ENCODE data around the gene TMEM69.

The TMEM69 gene, protein sequence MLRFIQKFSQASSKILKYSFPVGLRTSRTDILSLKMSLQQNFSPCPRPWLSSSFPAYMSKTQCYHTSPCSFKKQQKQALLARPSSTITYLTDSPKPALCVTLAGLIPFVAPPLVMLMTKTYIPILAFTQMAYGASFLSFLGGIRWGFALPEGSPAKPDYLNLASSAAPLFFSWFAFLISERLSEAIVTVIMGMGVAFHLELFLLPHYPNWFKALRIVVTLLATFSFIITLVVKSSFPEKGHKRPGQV

GRCh38 chr1:45687754-45688740, at the start of gene TMEM69:
Gene TMEM69 (plus strand): TSS chr1:45688181. CDS start chr1:45691069, 2,888 bp downstream.
- H3K4me3 ChIP-seq (ENCODE audit: low read length in 2 of 2), result peak within 1 kb of the TSS; percentile 97 to 98
- H3K27ac ChIP-seq (ENCODE audit: low read depth in 2 of 2, low read length in 2 of 2), result peak within 1 kb of the TSS; percentile 100
- H3K36me3 ChIP-seq (ENCODE audit: control insufficient read depth in 2 of 2, insufficient read depth in 2 of 2, low read length in 2 of 2), result peaks cover 4 to 22% of the 10 kb centered on the region in 2 donors
- no peaks in the 10 kb centered on the region for H3K9me3 ChIP-seq (ENCODE audit: control insufficient read depth in 2 of 2, low read length in 2 of 2)
- H3K4me1 ChIP-seq (ENCODE audit: control insufficient read depth in 2 of 2, insufficient read depth in 2 of 2, low read length in 2 of 2), result peaks cover 18 to 20% of the 10 kb centered on the region in 2 donors
- H3K9ac ChIP-seq (ENCODE audit: low read depth in 1 of 2, low read length in 2 of 2), result peak within 1 kb of the TSS; percentile 99 to 100
- H3K27me3 ChIP-seq (ENCODE audit: control insufficient read depth in 2 of 2, insufficient read depth in 2 of 2, low read length in 2 of 2), result no peaks in the 10 kb centered on the region

GRCh38 chr1:45640293-45640692, 47.7 kb upstream of the TMEM69 start:
- H3K9ac ChIP-seq (ENCODE audit: low read depth in 1 of 2, low read length in 2 of 2), result no peak overlapping the region
- peaks cover 10 to 18% of the 10 kb centered on the region in 2 donors for H3K4me1 ChIP-seq (ENCODE audit: control insufficient read depth in 2 of 2, insufficient read depth in 2 of 2, low read length in 2 of 2)
- no peaks in the 10 kb centered on the region for H3K9me3 ChIP-seq (ENCODE audit: control insufficient read depth in 2 of 2, low read length in 2 of 2)
- no peak overlapping the region for H3K27ac ChIP-seq (ENCODE audit: low read depth in 2 of 2, low read length in 2 of 2)
- peaks cover 50 to 63% of the 10 kb centered on the region in 2 donors for H3K36me3 ChIP-seq (ENCODE audit: control insufficient read depth in 2 of 2, insufficient read depth in 2 of 2, low read length in 2 of 2)
- H3K27me3 ChIP-seq (ENCODE audit: control insufficient read depth in 2 of 2, insufficient read depth in 2 of 2, low read length in 2 of 2), result no peaks in the 10 kb centered on the region
- no peak overlapping the region for H3K4me3 ChIP-seq (ENCODE audit: low read length in 2 of 2)

DNA sequence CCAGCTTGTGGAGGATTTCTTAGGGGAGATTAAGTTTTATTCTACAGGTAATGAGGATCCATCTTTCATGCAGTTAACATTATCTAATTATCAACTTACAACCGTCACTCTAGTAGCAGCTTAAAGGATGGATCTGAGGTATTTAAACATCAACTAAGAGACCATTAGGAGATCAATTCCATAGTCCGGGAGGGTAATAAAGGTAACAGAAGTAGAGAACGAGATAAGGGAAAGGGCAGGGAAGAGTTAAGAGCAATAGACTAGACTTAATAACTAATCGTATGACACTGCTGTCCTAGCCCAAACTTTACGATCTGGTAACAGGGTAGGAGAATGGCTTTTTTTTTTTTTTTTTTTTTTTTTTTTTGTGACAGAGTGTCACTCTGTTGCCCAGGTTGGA, 44.7 kb upstream of the TMEM69 start:
- Histone ChIP-seq H3K9ac (ENCODE audit: low read depth in 1 of 2, low read length in 2 of 2) (peak overlapping the region in 1 of 2 donors; percentile 51), H3K4me3 (ENCODE audit: low read length in 2 of 2) (peak overlapping the region in 1 of 2 donors; percentile 32), H3K27ac (ENCODE audit: low read depth in 2 of 2, low read length in 2 of 2) (peak overlapping the region; percentile 78 to 85), H3K9me3 (ENCODE audit: control insufficient read depth in 2 of 2, low read length in 2 of 2) (no peaks in the 10 kb centered on the region), H3K36me3 (ENCODE audit: control insufficient read depth in 2 of 2, insufficient read depth in 2 of 2, low read length in 2 of 2) (peaks cover 27 to 50% of the 10 kb centered on the region in 2 donors), H3K27me3 (ENCODE audit: control insufficient read depth in 2 of 2, insufficient read depth in 2 of 2, low read length in 2 of 2) (no peaks in the 10 kb centered on the region), H3K4me1 (ENCODE audit: control insufficient read depth in 2 of 2, insufficient read depth in 2 of 2, low read length in 2 of 2) (peaks cover 10 to 28% of the 10 kb centered on the region in 2 donors)

DNA sequence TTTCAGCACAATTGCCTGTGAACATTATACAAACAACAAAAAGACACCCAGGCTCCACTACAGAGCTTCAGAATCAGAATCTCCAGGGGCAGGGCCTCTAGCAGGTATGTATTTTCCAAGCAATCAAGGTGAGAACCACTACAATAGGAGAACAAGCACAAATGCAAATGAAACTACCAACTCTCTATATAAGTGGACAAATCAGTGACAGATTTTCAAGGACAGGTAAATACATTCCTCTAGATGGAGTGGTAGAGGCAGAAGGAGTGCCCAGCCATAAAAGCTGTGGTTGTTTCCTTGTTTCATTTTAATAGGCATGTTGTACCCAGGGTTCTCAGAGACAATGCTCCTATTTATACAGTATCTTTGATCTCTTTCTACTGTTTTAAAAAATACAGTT, 44.0 kb upstream of the TMEM69 start:
- H3K36me3 ChIP-seq (ENCODE audit: control insufficient read depth in 2 of 2, insufficient read depth in 2 of 2, low read length in 2 of 2), result peaks cover 23 to 46% of the 10 kb centered on the region in 2 donors
- H3K4me1 ChIP-seq (ENCODE audit: control insufficient read depth in 2 of 2, insufficient read depth in 2 of 2, low read length in 2 of 2), result peaks cover 10 to 28% of the 10 kb centered on the region in 2 donors
- no peaks in the 10 kb centered on the region for H3K9me3 ChIP-seq (ENCODE audit: control insufficient read depth in 2 of 2, low read length in 2 of 2)
- peak overlapping the region; percentile 78 to 85 for H3K27ac ChIP-seq (ENCODE audit: low read depth in 2 of 2, low read length in 2 of 2)
- no peak overlapping the region for H3K4me3 ChIP-seq (ENCODE audit: low read length in 2 of 2)
- no peaks in the 10 kb centered on the region for H3K27me3 ChIP-seq (ENCODE audit: control insufficient read depth in 2 of 2, insufficient read depth in 2 of 2, low read length in 2 of 2)
- peak overlapping the region in 1 of 2 donors; percentile 51 for H3K9ac ChIP-seq (ENCODE audit: low read depth in 1 of 2, low read length in 2 of 2)

DNA sequence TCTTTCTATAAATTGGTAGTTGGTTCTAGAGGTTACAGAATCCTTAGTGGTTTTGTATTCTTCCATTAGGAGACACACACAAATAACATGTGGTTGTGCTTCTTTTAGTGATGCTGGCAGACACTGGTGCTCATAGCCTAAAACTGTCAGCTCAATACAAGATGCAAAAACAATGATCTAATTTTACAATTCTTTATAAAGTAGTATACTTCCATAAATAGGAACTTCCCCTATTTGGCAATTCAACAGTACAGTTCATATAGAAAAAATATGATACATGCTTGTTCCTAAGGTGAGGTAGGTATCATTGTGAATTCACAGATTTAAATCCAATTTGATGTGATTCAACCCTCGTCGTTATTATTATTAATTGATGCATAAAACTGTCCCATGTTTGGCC, 43.3 kb upstream of the TMEM69 start:
- Histone ChIP-seq H3K36me3 (ENCODE audit: control insufficient read depth in 2 of 2, insufficient read depth in 2 of 2, low read length in 2 of 2) (peaks cover 21 to 47% of the 10 kb centered on the region in 2 donors), H3K9me3 (ENCODE audit: control insufficient read depth in 2 of 2, low read length in 2 of 2) (no peaks in the 10 kb centered on the region), H3K27me3 (ENCODE audit: control insufficient read depth in 2 of 2, insufficient read depth in 2 of 2, low read length in 2 of 2) (no peaks in the 10 kb centered on the region), H3K4me1 (ENCODE audit: control insufficient read depth in 2 of 2, insufficient read depth in 2 of 2, low read length in 2 of 2) (peaks cover 10 to 28% of the 10 kb centered on the region in 2 donors), H3K27ac (ENCODE audit: low read depth in 2 of 2, low read length in 2 of 2) (peak overlapping the region; percentile 67 to 80), H3K4me3 (ENCODE audit: low read length in 2 of 2) (no peak overlapping the region), H3K9ac (ENCODE audit: low read depth in 1 of 2, low read length in 2 of 2) (no peak overlapping the region)

GRCh38 chr1:45647248-45648021, 40.5 kb upstream of the TMEM69 start:
- Histone ChIP-seq H3K4me3 (ENCODE audit: low read length in 2 of 2) (no peak overlapping the region), H3K36me3 (ENCODE audit: control insufficient read depth in 2 of 2, insufficient read depth in 2 of 2, low read length in 2 of 2) (peaks cover 25 to 51% of the 10 kb centered on the region in 2 donors), H3K4me1 (ENCODE audit: control insufficient read depth in 2 of 2, insufficient read depth in 2 of 2, low read length in 2 of 2) (peaks cover 10 to 28% of the 10 kb centered on the region in 2 donors), H3K27me3 (ENCODE audit: control insufficient read depth in 2 of 2, insufficient read depth in 2 of 2, low read length in 2 of 2) (no peaks in the 10 kb centered on the region), H3K9me3 (ENCODE audit: control insufficient read depth in 2 of 2, low read length in 2 of 2) (no peaks in the 10 kb centered on the region), H3K27ac (ENCODE audit: low read depth in 2 of 2, low read length in 2 of 2) (peak overlapping the region; percentile 34 to 45), H3K9ac (ENCODE audit: low read depth in 1 of 2, low read length in 2 of 2) (peak overlapping the region in 1 of 2 donors; percentile 50)

- peaks cover 74 to 87% of the 10 kb centered on the region in 2 donors for H3K36me3 ChIP-seq (ENCODE audit: control insufficient read depth in 2 of 2, insufficient read depth in 2 of 2, low read length in 2 of 2)
- no peak overlapping the region for H3K4me3 ChIP-seq (ENCODE audit: low read length in 2 of 2)
- H3K9ac ChIP-seq (ENCODE audit: low read depth in 1 of 2, low read length in 2 of 2), result no peak overlapping the region
- H3K27ac ChIP-seq (ENCODE audit: low read depth in 2 of 2, low read length in 2 of 2), result no peak overlapping the region
- H3K4me1 ChIP-seq (ENCODE audit: control insufficient read depth in 2 of 2, insufficient read depth in 2 of 2, low read length in 2 of 2), result peaks cover 6 to 16% of the 10 kb centered on the region in 2 donors
- H3K27me3 ChIP-seq (ENCODE audit: control insufficient read depth in 2 of 2, insufficient read depth in 2 of 2, low read length in 2 of 2), result no peaks in the 10 kb centered on the region
- no peaks in the 10 kb centered on the region for H3K9me3 ChIP-seq (ENCODE audit: control insufficient read depth in 2 of 2, low read length in 2 of 2)
Measured at GRCh38 chr1:45654540-45655280, 33.3 kb upstream of the TMEM69 start.

DNA sequence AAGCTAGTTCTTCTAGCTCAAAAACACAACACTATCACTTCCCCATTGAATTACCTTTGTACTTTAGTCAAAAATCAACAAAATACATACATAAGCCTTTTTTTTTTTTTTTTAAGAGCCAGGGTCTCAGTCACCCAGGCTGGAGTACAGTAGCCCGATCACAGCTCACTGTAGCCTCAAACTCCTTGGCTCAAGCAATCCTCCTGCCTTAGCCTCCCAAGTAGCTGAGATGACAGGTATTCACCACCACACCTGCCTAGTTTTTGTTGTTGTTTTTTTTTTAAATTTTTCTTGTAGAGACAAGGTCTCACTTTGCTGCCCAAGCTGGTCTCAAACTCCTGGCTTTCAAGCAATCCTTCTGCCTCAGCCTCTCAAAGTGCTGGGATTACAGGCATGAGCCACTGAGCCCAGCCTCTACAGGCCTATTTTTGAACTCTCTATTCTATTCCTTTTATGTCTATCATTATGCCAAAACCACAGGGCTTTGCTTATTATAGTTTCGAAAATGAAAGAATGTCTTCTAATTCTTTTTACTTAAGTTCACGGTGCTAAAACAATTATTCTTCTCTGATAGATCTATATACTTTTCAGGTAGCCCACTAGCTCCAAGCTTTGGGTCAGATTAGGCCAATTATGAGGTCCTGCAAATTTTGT, 31.3 kb upstream of the TMEM69 start:
- Histone ChIP-seq H3K9me3 (ENCODE audit: control insufficient read depth in 2 of 2, low read length in 2 of 2) (no peaks in the 10 kb centered on the region), H3K36me3 (ENCODE audit: control insufficient read depth in 2 of 2, insufficient read depth in 2 of 2, low read length in 2 of 2) (peaks cover 70 to 76% of the 10 kb centered on the region in 2 donors), H3K9ac (ENCODE audit: low read depth in 1 of 2, low read length in 2 of 2) (no peak overlapping the region), H3K4me1 (ENCODE audit: control insufficient read depth in 2 of 2, insufficient read depth in 2 of 2, low read length in 2 of 2) (peaks cover 6 to 16% of the 10 kb centered on the region in 2 donors), H3K27ac (ENCODE audit: low read depth in 2 of 2, low read length in 2 of 2) (no peak overlapping the region), H3K27me3 (ENCODE audit: control insufficient read depth in 2 of 2, insufficient read depth in 2 of 2, low read length in 2 of 2) (no peaks in the 10 kb centered on the region), H3K4me3 (ENCODE audit: low read length in 2 of 2) (no peak overlapping the region)

DNA sequence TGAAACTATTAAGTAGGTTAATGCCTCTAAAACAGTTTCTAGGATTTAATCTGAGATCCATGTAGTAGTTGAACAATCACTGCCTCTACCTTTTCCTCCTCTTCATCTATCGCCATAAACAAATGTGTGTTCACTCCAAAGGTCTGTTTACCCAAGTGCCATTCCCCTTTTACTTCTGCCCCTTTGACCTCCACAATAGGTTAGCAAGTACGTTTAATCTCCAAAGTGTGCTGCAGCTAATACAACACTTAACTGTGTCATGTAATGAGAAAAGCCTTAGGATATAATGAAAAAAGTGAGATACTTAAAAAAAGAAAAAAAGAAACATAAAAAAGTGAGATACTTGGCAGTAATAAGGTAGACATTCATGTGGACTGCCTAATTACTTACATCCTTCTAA, 29.8 kb upstream of the TMEM69 start:
- Histone ChIP-seq H3K27me3 (ENCODE audit: control insufficient read depth in 2 of 2, insufficient read depth in 2 of 2, low read length in 2 of 2) (no peaks in the 10 kb centered on the region), H3K9ac (ENCODE audit: low read depth in 1 of 2, low read length in 2 of 2) (no peak overlapping the region), H3K4me3 (ENCODE audit: low read length in 2 of 2) (no peak overlapping the region), H3K9me3 (ENCODE audit: control insufficient read depth in 2 of 2, low read length in 2 of 2) (no peaks in the 10 kb centered on the region), H3K36me3 (ENCODE audit: control insufficient read depth in 2 of 2, insufficient read depth in 2 of 2, low read length in 2 of 2) (peaks cover 60 to 62% of the 10 kb centered on the region in 2 donors), H3K27ac (ENCODE audit: low read depth in 2 of 2, low read length in 2 of 2) (no peak overlapping the region), H3K4me1 (ENCODE audit: control insufficient read depth in 2 of 2, insufficient read depth in 2 of 2, low read length in 2 of 2) (peaks cover 6 to 16% of the 10 kb centered on the region in 2 donors)

Data from mucosa of rectum (tissue), 2 donors.